Measurements from ENCODE around the gene ZNF443. TPM values are rescaled to one million over a fixed set of nuclear protein-coding genes. Genes with fewer than 3 reads are reported as not detected.

ZNF443 gene
- total RNA-seq, 1 experiment from 2014 or later = 9.4 TPM

DNA sequence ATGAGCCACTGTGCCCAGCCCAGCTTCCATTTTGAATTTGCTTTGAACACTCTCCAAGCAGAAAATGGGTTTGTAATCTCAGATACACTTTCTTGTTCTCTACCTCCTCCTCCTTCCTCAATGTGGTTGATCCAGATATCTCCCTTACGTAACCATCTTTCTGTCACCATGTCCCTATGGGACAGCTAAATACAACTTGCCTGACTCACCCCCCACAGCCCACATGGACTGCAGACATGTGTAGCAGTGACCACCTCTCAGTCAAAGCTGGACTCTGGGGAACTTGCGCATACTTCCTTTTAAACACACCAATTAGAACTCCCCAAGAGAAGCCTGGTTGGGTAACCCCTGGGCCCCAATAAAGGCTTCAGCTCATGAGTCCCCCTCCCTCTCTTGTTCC, 28.9 kb downstream of the ZNF443 start:
- Mint-ChIP-seq H3K4me3 (no peak overlapping the region), H3K36me3 (ENCODE audit: insufficient read depth in 1 of 3, low read depth in 3 of 3) (peaks cover 13 to 31% (median 18%) of the 10 kb centered on the region in 3 experiments), H3K27me3 (ENCODE audit: low read depth) (no peaks in the 10 kb centered on the region; the same call in 1 of the 2 replicates), H3K27ac (no peak overlapping the region), H3K4me1 (no peaks in the 10 kb centered on the region), H3K9me3 (peaks cover 34 to 53% of the 10 kb centered on the region in 2 experiments)
- Histone ChIP-seq H3K4ac (ENCODE audit: low read depth, low read length) (no peak overlapping the region), H3K14ac (ENCODE audit: insufficient read depth, low read length) (no peak overlapping the region), H4K20me1 (ENCODE audit: control insufficient read depth, insufficient read depth, insufficient read length) (no peaks in the 10 kb centered on the region), H3K23ac (ENCODE audit: insufficient read length, low read depth, low read length) (no peak overlapping the region), H4K91ac (ENCODE audit: insufficient read length, low read depth, low read length) (no peak overlapping the region), H2BK5ac (ENCODE audit: insufficient read length, low read length) (no peak overlapping the region), H3K23me2 (ENCODE audit: insufficient read length, low read depth, low read length, poor library complexity, severe bottlenecking) (no peaks in the 10 kb centered on the region), H3K4me2 (ENCODE audit: insufficient read depth, insufficient read length, low read length) (no peak overlapping the region), H4K8ac (replicated peaks; ENCODE audit: insufficient read length, low read depth, low read length) (no peak overlapping the region), H3T11ph (ENCODE audit: low read length) (no peak overlapping the region), H3K56ac (ENCODE audit: insufficient read length, low read depth, low read length) (no peak overlapping the region), H4K5ac (ENCODE audit: insufficient read length, low read depth, low read length) (no peak overlapping the region), H3K27me3 (ENCODE audit: insufficient read depth, low read length) (no peaks in the 10 kb centered on the region), H3K27ac (ENCODE audit: insufficient read length, low read depth, low read length) (no peak overlapping the region), H2BK20ac (ENCODE audit: low read depth, low read length, poor library complexity, severe bottlenecking) (no peak overlapping the region), H3K9me3 (ENCODE audit: control insufficient read depth, low read depth, low read length) (peaks cover 7% of the 10 kb centered on the region), H2AK5ac (ENCODE audit: insufficient read length, low read length) (no peak overlapping the region), H3K18ac (ENCODE audit: insufficient read length, low read depth, low read length) (no peak overlapping the region), H2BK120ac (ENCODE audit: low read depth, low read length, poor library complexity, severe bottlenecking) (no peak overlapping the region), H2BK12ac (ENCODE audit: insufficient read length, low read depth, low read length) (no peak overlapping the region), H3K79me2 (ENCODE audit: insufficient read depth, low read length) (no peaks in the 10 kb centered on the region), H3K9ac (ENCODE audit: extremely low read depth, insufficient read length, low read length) (no peak overlapping the region), H3K79me1 (ENCODE audit: insufficient read depth, low read depth, low read length, poor library complexity, severe bottlenecking) (no peaks in the 10 kb centered on the region), H2AFZ (ENCODE audit: low read length) (no peak overlapping the region), H2BK15ac (ENCODE audit: low read depth, low read length) (no peak overlapping the region), H3K4me1 (ENCODE audit: insufficient read depth, low read length) (no peaks in the 10 kb centered on the region)
- WGBS (ENCODE audit: extremely low coverage, insufficient read length, low lambda C conversion rate) = no CpG with 5 or more reads among the region's 2 CpGs
- no peak for DNase-seq
- TF ChIP-seq, protein P1, sequence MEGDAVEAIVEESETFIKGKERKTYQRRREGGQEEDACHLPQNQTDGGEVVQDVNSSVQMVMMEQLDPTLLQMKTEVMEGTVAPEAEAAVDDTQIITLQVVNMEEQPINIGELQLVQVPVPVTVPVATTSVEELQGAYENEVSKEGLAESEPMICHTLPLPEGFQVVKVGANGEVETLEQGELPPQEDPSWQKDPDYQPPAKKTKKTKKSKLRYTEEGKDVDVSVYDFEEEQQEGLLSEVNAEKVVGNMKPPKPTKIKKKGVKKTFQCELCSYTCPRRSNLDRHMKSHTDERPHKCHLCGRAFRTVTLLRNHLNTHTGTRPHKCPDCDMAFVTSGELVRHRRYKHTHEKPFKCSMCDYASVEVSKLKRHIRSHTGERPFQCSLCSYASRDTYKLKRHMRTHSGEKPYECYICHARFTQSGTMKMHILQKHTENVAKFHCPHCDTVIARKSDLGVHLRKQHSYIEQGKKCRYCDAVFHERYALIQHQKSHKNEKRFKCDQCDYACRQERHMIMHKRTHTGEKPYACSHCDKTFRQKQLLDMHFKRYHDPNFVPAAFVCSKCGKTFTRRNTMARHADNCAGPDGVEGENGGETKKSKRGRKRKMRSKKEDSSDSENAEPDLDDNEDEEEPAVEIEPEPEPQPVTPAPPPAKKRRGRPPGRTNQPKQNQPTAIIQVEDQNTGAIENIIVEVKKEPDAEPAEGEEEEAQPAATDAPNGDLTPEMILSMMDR (conservative IDR thresholded peaks at IDR 0.05) = no peak

Measured in H9 (cell line).